Mesothelial cell of epicardium (in vitro differentiated cells): ENCODE measurements around the gene C20orf204. TPM values are rescaled to one million over a fixed set of nuclear protein-coding genes. Genes with fewer than 3 reads are reported as not detected.

Experiments
- DNase-seq, 2 experiments: peaks; one replicate each; pipeline ENCODE4 v3.0.0; 2021; ENCODE audit warnings: low spot score in 2 of 2; ENCODE audit not compliant: unreplicated experiment in 2 of 2
- H3K27ac Mint-ChIP-seq: 2 replicates; pipeline ENCODE4 v1.8.0; 2021; ENCODE audit warnings: mixed read lengths
- H3K27me3 Mint-ChIP-seq: 2 replicates; pipeline ENCODE4 v1.8.0; 2021; ENCODE audit warnings: low read depth, mixed read lengths
- H3K36me3 Mint-ChIP-seq: 2 replicates; pipeline ENCODE4 v1.8.0; 2021; ENCODE audit warnings: mixed read lengths
- H3K4me1 Mint-ChIP-seq: 2 replicates; pipeline ENCODE4 v1.8.0; 2021; ENCODE audit warnings: mixed read lengths
- H3K4me3 Mint-ChIP-seq: 2 replicates; pipeline ENCODE4 v1.8.0; 2021; ENCODE audit warnings: mild to moderate bottlenecking, moderate library complexity, mixed read lengths
- H3K9me3 Mint-ChIP-seq: 2 replicates; pipeline ENCODE4 v1.8.0; 2021; ENCODE audit warnings: mixed read lengths
- CTCF ChIP-seq: fragments of 200-600 bp; sonication (generic); IDR thresholded peaks from one replicate; pipeline ENCODE4 v1.5.0; 2021; ENCODE audit warnings: antibody characterized with exemption; ENCODE audit not compliant: unreplicated experiment
- total RNA-seq: library from RNA; stranded (reverse); gene quantifications from 3 replicates; pipeline ENCODE4 v1.2.1, GENCODE V29; 2021

Gene C20orf204
- total RNA-seq, 1 donor from 2014 or later: 4.2 TPM

DNA sequence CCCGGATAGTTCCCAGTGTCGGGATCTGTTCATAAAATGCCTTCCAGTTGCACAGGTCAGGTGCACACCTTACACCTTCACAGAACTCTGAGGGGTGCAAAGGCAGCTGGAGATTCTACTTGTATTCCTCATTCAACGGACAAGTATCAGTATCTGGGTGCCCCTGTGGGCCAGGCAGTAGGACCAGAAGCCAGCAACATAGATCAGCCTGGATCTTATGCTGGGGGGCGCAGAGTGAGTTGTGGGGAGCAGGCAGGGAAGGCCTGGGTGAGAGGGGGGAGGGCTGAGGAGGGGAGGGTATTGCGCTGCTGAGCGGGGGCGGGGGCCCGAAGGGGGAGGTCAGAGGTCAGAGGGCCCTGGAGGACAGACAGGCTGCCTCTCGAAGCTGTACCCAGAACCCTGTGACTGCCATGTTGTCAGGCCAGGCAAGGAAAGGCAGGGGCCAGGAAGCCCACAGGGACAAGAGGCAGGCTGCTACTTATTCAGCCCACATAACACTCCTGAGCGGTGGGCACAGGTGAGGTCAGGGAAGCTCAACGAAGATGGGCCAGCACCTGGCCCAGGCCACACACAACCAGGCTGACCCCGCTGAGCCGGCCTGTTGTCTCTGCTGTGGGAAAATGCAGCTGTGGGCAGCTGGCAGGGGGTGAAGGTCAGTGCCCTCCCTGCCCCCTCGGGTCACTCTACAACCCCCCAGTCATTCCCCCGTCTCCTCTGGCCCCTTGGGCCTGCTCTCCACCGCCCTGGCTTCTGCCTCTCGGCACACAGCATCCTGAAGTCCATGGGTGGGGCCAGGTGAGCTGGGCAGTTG, 45.0 kb downstream of the C20orf204 start:
- Mint-ChIP-seq H3K27me3 (peaks cover 52% of the 10 kb centered on the region), H3K4me3 (peak overlapping the region; percentile 71), H3K9me3 (no peaks in the 10 kb centered on the region), H3K36me3 (no peaks in the 10 kb centered on the region), H3K4me1 (peaks cover 18% of the 10 kb centered on the region), H3K27ac (no peak overlapping the region)
- TF ChIP-seq CTCF: no peak
- DNase-seq: no peak

GRCh38 chr20:64081624-64081964, 45.6 kb downstream of the C20orf204 start:
- Mint-ChIP-seq H3K4me1 (peaks cover 18% of the 10 kb centered on the region), H3K27ac (no peak overlapping the region), H3K36me3 (no peaks in the 10 kb centered on the region), H3K4me3 (peak overlapping the region; percentile 38), H3K27me3 (peaks cover 58% of the 10 kb centered on the region), H3K9me3 (no peaks in the 10 kb centered on the region)
- no peak for DNase-seq
- TF ChIP-seq CTCF: no peak

- Mint-ChIP-seq H3K9me3 (no peaks in the 10 kb centered on the region), H3K27ac (no peak overlapping the region), H3K36me3 (no peaks in the 10 kb centered on the region), H3K27me3 (peaks cover 61% of the 10 kb centered on the region), H3K4me3 (peak overlapping the region; percentile 45), H3K4me1 (peaks cover 18% of the 10 kb centered on the region)
- no peak for DNase-seq
- no peak for TF ChIP-seq CTCF
Observed at GRCh38 chr20:64082126-64082731, 46.2 kb downstream of the C20orf204 start.

DNA sequence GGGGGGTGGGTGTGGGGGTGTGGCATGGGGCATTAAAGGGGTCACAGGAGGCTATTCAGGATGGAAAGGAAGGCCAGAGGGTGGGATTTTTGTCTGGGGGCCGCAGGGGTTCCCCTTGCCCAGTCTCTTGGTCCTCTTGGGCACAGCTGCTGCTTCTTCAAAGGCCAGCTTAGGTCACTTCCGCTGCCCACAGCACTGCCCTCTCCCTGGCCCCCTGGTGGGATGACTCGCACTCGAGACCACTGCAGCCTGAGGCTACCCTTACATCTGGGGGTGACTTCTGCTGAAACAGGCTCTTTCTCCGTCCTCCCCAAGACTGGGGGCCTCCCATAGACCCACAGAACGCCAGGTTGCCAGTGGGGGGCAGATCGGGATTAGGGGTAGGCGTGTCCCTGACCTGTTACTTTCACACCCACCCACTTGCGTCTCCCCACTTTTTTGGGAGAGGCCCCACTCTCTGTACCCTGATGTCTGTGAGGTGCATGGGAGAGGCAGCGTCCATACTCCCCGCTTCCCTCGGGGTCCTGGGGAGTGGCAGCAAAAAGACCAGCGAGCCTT, 46.9 kb downstream of the C20orf204 start:
- Mint-ChIP-seq H3K4me1 (peaks cover 18% of the 10 kb centered on the region), H3K4me3 (peak overlapping the region; percentile 60), H3K27me3 (peaks cover 66% of the 10 kb centered on the region), H3K36me3 (no peaks in the 10 kb centered on the region), H3K27ac (no peak overlapping the region), H3K9me3 (no peaks in the 10 kb centered on the region)
- TF ChIP-seq CTCF: no peak
- no peak for DNase-seq

DNA sequence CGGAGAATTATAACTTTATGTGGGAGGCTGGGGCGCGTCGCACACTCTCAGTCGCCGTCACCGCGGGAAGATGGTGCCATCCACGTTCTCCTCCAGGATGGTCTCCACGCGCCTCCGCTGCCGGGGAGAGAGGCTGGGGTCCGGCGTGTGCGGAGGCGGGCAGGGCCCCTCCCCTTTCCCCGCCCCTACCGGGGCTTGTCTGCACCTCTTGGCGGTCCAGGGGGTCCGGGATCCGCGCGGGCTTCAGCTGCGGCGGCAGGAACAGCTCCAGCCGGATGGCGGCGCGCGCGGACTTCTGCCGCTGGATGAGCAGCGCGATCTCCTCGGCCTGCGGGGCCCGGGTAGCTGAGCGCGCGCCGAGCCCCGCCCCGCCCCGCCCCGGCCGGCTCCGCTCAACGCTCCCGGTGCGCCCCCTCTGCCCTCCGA, 47.4 kb downstream of the C20orf204 start:
- Mint-ChIP-seq H3K36me3 (no peaks in the 10 kb centered on the region), H3K9me3 (no peaks in the 10 kb centered on the region), H3K27ac (no peak overlapping the region), H3K4me1 (peaks cover 18% of the 10 kb centered on the region), H3K4me3 (peak overlapping the region; percentile 60), H3K27me3 (peaks cover 71% of the 10 kb centered on the region)
- TF ChIP-seq CTCF: peak; percentile 25
- DNase-seq: peak; percentile 68 to 83
